Measurements from ENCODE around the gene PLSCR3. TPM values are rescaled to one million over a fixed set of nuclear protein-coding genes. Genes with fewer than 3 reads are reported as not detected.

PLSCR3 gene
- total RNA-seq, 1 experiment from 2014 or later: 31.5 TPM

- H3K4ac ChIP-seq (ENCODE audit: low read depth, low read length): no peak overlapping the region
- H4K5ac ChIP-seq (ENCODE audit: insufficient read length, low read depth, low read length): no peak overlapping the region
- H3K36me3 Mint-ChIP-seq (ENCODE audit: insufficient read depth in 1 of 3, low read depth in 3 of 3): peaks cover 27 to 51% (median 35%) of the 10 kb centered on the region in 3 experiments
- H3K4me1 ChIP-seq (ENCODE audit: insufficient read depth, low read length): peaks cover 7% of the 10 kb centered on the region; the same call in 1 of the 2 replicates
- no peak overlapping the region for H2AFZ ChIP-seq (ENCODE audit: low read length)
- no peak overlapping the region for H2BK120ac ChIP-seq (ENCODE audit: low read depth, low read length, poor library complexity, severe bottlenecking)
- no peak overlapping the region for H2BK5ac ChIP-seq (ENCODE audit: insufficient read length, low read length)
- peaks cover 2% of the 10 kb centered on the region for H3K27me3 Mint-ChIP-seq (ENCODE audit: low read depth)
- no peaks in the 10 kb centered on the region for H3K79me1 ChIP-seq (ENCODE audit: insufficient read depth, low read depth, low read length, poor library complexity, severe bottlenecking)
- no peak overlapping the region for H3K4me3 Mint-ChIP-seq
- H3K9ac ChIP-seq (ENCODE audit: extremely low read depth, insufficient read length, low read length): no peak overlapping the region
- H2BK20ac ChIP-seq (ENCODE audit: low read depth, low read length, poor library complexity, severe bottlenecking): no peak overlapping the region
- H3K9me3 Mint-ChIP-seq: no peaks in the 10 kb centered on the region; a peak in 1 of 5 replicates
- H3K79me2 ChIP-seq (ENCODE audit: insufficient read depth, low read length): no peaks in the 10 kb centered on the region
- H3K23me2 ChIP-seq (ENCODE audit: insufficient read length, low read depth, low read length, poor library complexity, severe bottlenecking): peaks cover 12% of the 10 kb centered on the region
- H3K27ac ChIP-seq (ENCODE audit: insufficient read length, low read depth, low read length): no peak overlapping the region
- TF ChIP-seq CTCF (conservative IDR thresholded peaks at IDR 0.05): no peak
- H3K14ac ChIP-seq (ENCODE audit: insufficient read depth, low read length): no peak overlapping the region
- no CpG with 5 or more reads among the region's 2 CpGs for WGBS (ENCODE audit: extremely low coverage, insufficient read length, low lambda C conversion rate)
- peaks cover 2% of the 10 kb centered on the region for H4K20me1 ChIP-seq (ENCODE audit: control insufficient read depth, insufficient read depth, insufficient read length)
- H2BK12ac ChIP-seq (ENCODE audit: insufficient read length, low read depth, low read length): no peak overlapping the region
- H4K8ac ChIP-seq (replicated peaks; ENCODE audit: insufficient read length, low read depth, low read length): no peak overlapping the region
- H3K27ac Mint-ChIP-seq: peak overlapping the region in 1 of 3 experiments; percentile 76; a peak in 1 of 7 replicates
- H2BK15ac ChIP-seq (ENCODE audit: low read depth, low read length): no peak overlapping the region
- no peak overlapping the region for H3K56ac ChIP-seq (ENCODE audit: insufficient read length, low read depth, low read length)
- no peak overlapping the region for H3K18ac ChIP-seq (ENCODE audit: insufficient read length, low read depth, low read length)
- H3K9me3 ChIP-seq (ENCODE audit: control insufficient read depth, low read depth, low read length): no peaks in the 10 kb centered on the region
- no peak overlapping the region for H4K91ac ChIP-seq (ENCODE audit: insufficient read length, low read depth, low read length)
- no peaks in the 10 kb centered on the region for H3K27me3 ChIP-seq (ENCODE audit: insufficient read depth, low read length)
- peaks cover 22% of the 10 kb centered on the region in 2 experiments for H3K4me1 Mint-ChIP-seq
- H3K4me2 ChIP-seq (ENCODE audit: insufficient read depth, insufficient read length, low read length): no peak overlapping the region
- no peak for DNase-seq
- no peak overlapping the region for H3K23ac ChIP-seq (ENCODE audit: insufficient read length, low read depth, low read length)
- H2AK5ac ChIP-seq (ENCODE audit: insufficient read length, low read length): no peak overlapping the region
- H3T11ph ChIP-seq (ENCODE audit: low read length): no peak overlapping the region
Measured at GRCh38 chr17:7391307-7391706, 3.0 kb downstream of the PLSCR3 start.

All from H9 (cell line).